Smooth muscle cell (in vitro differentiated cells): ENCODE results near the gene UMOD. TPM values are rescaled to one million over a fixed set of nuclear protein-coding genes. Genes with fewer than 3 reads are reported as not detected.

Source experiments
- DNase-seq: peaks from one replicate; lab custom pipeline; 2025; ENCODE audit not compliant: unreplicated experiment; lab: John Stamatoyannopoulos, UW
- H2AFZ ChIP-seq: fragments of 200-600 bp; sonication (generic); 2 replicates; pipeline ENCODE4 v1.6.0; 2016; ENCODE audit warnings: antibody characterized with exemption, low read depth, mild to moderate bottlenecking
- H3F3A ChIP-seq: fragments of 200-600 bp; sonication (generic); 2 replicates; pipeline ENCODE4 v1.6.0; 2017; ENCODE audit warnings: antibody characterized with exemption, low read depth
- H3K27ac ChIP-seq: fragments of 200-600 bp; sonication (generic); 2 replicates; pipeline ENCODE4 v1.5.1; 2016; ENCODE audit warnings: low read depth, mild to moderate bottlenecking
- H3K27me3 ChIP-seq: fragments of 200-600 bp; sonication (generic); 2 replicates; pipeline ENCODE4 v1.6.1; 2016; ENCODE audit warnings: low read depth, mild to moderate bottlenecking
- H3K36me3 ChIP-seq: fragments of 200-600 bp; sonication (generic); 2 replicates; pipeline ENCODE4 v1.5.1; 2016; ENCODE audit warnings: low read depth
- H3K4me1 ChIP-seq: fragments of 200-600 bp; sonication (generic); 2 replicates; pipeline ENCODE4 v1.5.1; 2016; ENCODE audit warnings: low read depth
- H3K4me2 ChIP-seq: fragments of 200-600 bp; sonication (generic); 2 replicates; pipeline ENCODE4 v1.6.0; 2016; ENCODE audit warnings: mild to moderate bottlenecking
- H3K4me3 ChIP-seq: fragments of 200-600 bp; sonication (generic); 2 replicates; pipeline ENCODE4 v1.5.1; 2016; ENCODE audit warnings: mild to moderate bottlenecking
- H3K79me2 ChIP-seq: fragments of 200-600 bp; sonication (generic); 2 replicates; pipeline ENCODE4 v1.6.0; 2016; ENCODE audit warnings: low read depth, mild to moderate bottlenecking
- H3K9ac ChIP-seq: fragments of 200-600 bp; sonication (generic); 2 replicates; pipeline ENCODE4 v1.6.0; 2016; ENCODE audit warnings: low read depth
- H3K9me3 ChIP-seq: fragments of 200-600 bp; sonication (generic); replicated peaks from 2 replicates; pipeline ENCODE4 v1.5.1; 2016; ENCODE audit warnings: low read depth
- H4K20me1 ChIP-seq: fragments of 200-600 bp; sonication (generic); 2 replicates; pipeline ENCODE4 v1.6.0; 2016; ENCODE audit warnings: low read depth
- WGBS: methylation state at CpG from one replicate; pipeline ENCODE4 v1.1.7; 2016; ENCODE audit warnings: low lambda C conversion rate; 5-methylcytosine and 5-hydroxymethylcytosine counted together
- polyA plus RNA-seq: library from polyadenylated mRNA; unstranded; fragments of >200 nt; fragmentation: Nextera tagmentation; extraction: Ambion mirVana; gene quantifications from 2 replicates; pipeline ENCODE4 v1.2.1, GENCODE V29; 2016
- total RNA-seq: library from RNA; depleted of rRNA; stranded (reverse); fragments of >200 nt; gene quantifications from 2 replicates; pipeline ENCODE4 v1.2.3, GENCODE V29; 2014
- TF ChIP-seq, protein P1 (sequence below): fragments of 200-600 bp; sonication (generic); IDR thresholded peaks from 2 replicates; pipeline ENCODE4 v1.5.1; 2017; ENCODE audit warnings: borderline replicate concordance, mild to moderate bottlenecking, antibody characterized with exemption; ENCODE audit not compliant: insufficient read depth, poor library complexity, severe bottlenecking

Gene UMOD
- total and polyA plus RNA-seq, 2 experiments from 2014 or later, result not detected

GRCh38 chr16:20310421-20311395 lies 41.8 kb downstream of the UMOD start:
- H3K4me2 ChIP-seq, result no peak overlapping the region
- DNase-seq, result no peak
- H3K27ac ChIP-seq, result no peak overlapping the region
- H4K20me1 ChIP-seq, result no peaks in the 10 kb centered on the region
- no peaks in the 10 kb centered on the region for H3K79me2 ChIP-seq
- peaks cover 6% of the 10 kb centered on the region for H3K27me3 ChIP-seq
- H3F3A ChIP-seq, result no peaks in the 10 kb centered on the region
- no peak overlapping the region for H3K9ac ChIP-seq
- H3K36me3 ChIP-seq, result no peaks in the 10 kb centered on the region
- no peaks in the 10 kb centered on the region for H3K9me3 ChIP-seq
- no peaks in the 10 kb centered on the region for H3K4me1 ChIP-seq
- WGBS, result 84% methylated on average over 11 of the region's 11 CpGs
- H2AFZ ChIP-seq, result no peak overlapping the region
- TF ChIP-seq, protein P1, sequence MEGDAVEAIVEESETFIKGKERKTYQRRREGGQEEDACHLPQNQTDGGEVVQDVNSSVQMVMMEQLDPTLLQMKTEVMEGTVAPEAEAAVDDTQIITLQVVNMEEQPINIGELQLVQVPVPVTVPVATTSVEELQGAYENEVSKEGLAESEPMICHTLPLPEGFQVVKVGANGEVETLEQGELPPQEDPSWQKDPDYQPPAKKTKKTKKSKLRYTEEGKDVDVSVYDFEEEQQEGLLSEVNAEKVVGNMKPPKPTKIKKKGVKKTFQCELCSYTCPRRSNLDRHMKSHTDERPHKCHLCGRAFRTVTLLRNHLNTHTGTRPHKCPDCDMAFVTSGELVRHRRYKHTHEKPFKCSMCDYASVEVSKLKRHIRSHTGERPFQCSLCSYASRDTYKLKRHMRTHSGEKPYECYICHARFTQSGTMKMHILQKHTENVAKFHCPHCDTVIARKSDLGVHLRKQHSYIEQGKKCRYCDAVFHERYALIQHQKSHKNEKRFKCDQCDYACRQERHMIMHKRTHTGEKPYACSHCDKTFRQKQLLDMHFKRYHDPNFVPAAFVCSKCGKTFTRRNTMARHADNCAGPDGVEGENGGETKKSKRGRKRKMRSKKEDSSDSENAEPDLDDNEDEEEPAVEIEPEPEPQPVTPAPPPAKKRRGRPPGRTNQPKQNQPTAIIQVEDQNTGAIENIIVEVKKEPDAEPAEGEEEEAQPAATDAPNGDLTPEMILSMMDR, result no peak
- H3K4me3 ChIP-seq, result no peak overlapping the region

GRCh38 chr16:20309786-20310185 lies 42.7 kb downstream of the UMOD start:
- Histone ChIP-seq H4K20me1 (no peaks in the 10 kb centered on the region), H3K4me1 (no peaks in the 10 kb centered on the region), H3K9ac (no peak overlapping the region), H3K4me3 (no peak overlapping the region), H3K79me2 (no peaks in the 10 kb centered on the region), H3K4me2 (no peak overlapping the region), H2AFZ (no peak overlapping the region), H3K27ac (no peak overlapping the region), H3F3A (no peaks in the 10 kb centered on the region), H3K27me3 (peaks cover 6% of the 10 kb centered on the region), H3K9me3 (no peaks in the 10 kb centered on the region), H3K36me3 (no peaks in the 10 kb centered on the region)
- DNase-seq, result no peak
- 92% methylated on average over 6 of the region's 6 CpGs for WGBS
- TF ChIP-seq, protein P1, result no peak

- no peak overlapping the region for H2AFZ ChIP-seq
- H3K9me3 ChIP-seq, result no peaks in the 10 kb centered on the region
- DNase-seq, result no peak
- peaks cover 6% of the 10 kb centered on the region for H3K27me3 ChIP-seq
- H3F3A ChIP-seq, result no peaks in the 10 kb centered on the region
- 72% methylated on average over 4 of the region's 4 CpGs for WGBS
- no peaks in the 10 kb centered on the region for H3K79me2 ChIP-seq
- H3K27ac ChIP-seq, result no peak overlapping the region
- H4K20me1 ChIP-seq, result no peaks in the 10 kb centered on the region
- H3K9ac ChIP-seq, result no peak overlapping the region
- H3K36me3 ChIP-seq, result no peaks in the 10 kb centered on the region
- H3K4me3 ChIP-seq, result no peak overlapping the region
- TF ChIP-seq, protein P1, result no peak
- H3K4me1 ChIP-seq, result no peaks in the 10 kb centered on the region
- no peak overlapping the region for H3K4me2 ChIP-seq
Measured at GRCh38 chr16:20308801-20309590, 43.5 kb downstream of the UMOD start.
